Activated CD4-positive, alpha-beta T cell treated with anti-CD3 and anti-CD28 coated beads, Interleukin-10, Interleukin-2, amounts not matched to agents 100 ng/mL and 50 ng/mL, durations not matched to agents 16 hours and 8 hours (primary cell): ENCODE measurements around the gene GLYR1.

Source experiments
- DNase-seq: peaks from one replicate; pipeline ENCODE4 v3.0.0-alpha.2; 2020

Gene GLYR1

DNA sequence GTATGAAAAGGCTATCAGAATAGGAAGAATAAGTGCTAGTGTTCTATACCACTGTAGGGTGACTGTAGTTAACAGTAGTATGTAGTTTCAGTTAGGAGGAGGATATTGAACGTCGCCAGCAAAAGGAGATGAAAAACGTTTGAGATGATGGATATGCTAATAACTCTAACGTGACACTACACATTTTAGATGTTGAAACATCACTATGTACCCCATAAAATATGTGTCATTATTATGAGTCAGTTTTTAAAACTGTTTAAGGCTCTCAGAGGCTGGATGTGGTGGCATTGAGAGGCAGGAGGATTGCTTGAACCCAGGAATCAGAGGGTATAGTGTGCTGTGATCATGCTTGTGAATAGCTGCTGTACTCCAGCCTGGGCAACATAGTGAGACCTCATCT lies 32.0 kb upstream of the GLYR1 start:
- DNase-seq = no peak

GRCh38 chr16:4877380-4877685 lies 30.2 kb upstream of the GLYR1 start:
- no peak for DNase-seq

DNA sequence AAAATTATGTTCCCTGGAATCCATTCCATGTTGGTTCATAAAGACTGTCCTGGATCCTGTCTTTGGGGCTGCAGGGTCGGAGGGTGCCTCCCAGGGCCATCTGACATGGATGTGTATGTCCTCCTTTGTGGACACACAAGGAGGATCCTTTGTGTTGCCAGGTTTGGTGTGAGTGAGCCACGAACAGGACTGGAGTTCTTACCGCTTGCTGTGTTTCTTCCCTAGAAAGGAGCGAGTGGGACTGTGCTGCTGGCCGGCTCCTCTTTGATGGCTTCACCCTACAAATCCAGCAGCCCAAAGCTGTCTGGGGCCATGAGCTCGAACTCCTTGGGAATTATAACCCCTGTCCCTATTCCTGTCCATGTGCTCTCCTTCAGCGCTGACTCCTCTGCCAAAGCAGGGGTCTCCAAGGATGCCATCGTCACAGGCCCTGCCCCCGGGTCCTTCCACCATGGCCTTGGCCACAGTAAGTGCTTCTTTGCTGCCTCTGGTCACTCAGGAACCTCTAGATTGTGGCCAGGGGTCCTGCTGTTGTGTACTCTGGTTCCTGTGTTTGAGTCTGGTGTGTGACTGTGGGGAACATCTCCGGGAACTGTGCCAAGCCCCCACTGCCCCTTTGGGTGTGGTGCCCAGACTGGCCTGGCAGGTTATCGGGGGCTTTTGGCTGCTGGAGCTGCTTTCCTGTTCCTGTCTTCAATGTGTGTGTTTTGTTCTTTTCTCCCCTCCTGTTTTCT lies 29.7 kb upstream of the GLYR1 start:
- DNase-seq = no peak

DNA sequence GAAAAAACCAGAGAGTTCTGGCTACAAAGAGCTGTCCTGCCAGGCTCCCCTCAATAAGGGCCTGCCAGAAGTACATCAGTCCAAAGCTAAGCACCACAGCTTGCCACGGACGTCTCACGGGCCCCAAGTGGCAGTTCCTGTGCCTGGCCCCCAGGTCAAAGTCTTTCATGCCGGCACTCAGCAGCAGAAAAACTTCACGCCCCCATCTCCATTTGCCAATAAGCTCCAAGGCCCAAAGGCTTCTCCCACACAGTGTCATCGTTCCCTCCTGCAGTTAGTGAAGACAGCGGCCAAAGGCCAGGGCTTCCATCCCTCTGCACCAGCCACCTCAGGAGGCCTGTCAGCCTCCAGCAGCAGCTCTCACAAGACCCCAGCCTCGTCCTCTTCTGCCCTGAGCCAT lies 27.6 kb upstream of the GLYR1 start:
- no peak for DNase-seq

DNA sequence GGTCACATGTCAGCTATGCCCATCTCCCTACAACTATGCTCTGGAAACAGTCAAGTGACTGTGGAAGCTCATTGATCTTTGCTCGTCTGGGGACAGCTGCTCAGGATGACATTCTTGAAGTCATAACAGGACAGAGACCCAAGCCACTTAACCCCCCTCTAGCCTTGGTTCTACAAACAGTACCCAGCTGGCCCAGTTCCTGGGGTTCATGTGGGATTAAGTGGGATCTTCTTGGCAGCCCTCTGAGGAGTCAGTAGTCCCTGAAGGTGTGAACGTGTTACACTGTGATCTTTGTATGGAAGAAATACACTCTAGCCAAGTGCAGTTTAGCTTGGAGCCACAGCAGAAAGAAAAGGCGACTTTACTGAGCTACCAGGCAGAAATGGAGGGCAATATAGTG lies 26.0 kb upstream of the GLYR1 start:
- DNase-seq = no peak

GRCh38 chr16:4871071-4871470 lies 24.0 kb upstream of the GLYR1 start:
- DNase-seq = no peak

- DNase-seq = no peak
These were observed 23.1 kb upstream of the GLYR1 start for GRCh38 chr16:4870138-4870671.

GRCh38 chr16:4869147-4869805 lies 22.2 kb upstream of the GLYR1 start:
- no peak for DNase-seq

DNA sequence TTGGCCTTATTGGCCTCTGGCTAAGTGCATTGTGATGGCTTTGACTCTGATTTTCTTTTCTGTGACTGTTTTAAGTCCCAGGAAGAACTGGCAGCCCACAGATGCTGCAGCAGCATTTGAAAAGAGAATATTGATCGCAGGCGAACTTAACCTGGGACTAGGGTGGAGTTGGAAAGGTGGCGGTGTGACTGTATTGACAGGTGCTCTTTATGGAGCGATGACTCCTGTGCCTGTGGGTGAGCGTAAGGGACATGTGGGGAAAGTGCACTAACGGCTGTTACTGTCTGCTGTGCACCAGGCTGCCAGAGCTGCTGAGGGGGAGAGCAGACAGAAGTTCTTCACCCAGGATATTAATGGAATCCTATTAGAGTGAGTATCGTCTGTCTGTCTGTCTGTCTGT lies 21.4 kb upstream of the GLYR1 start:
- no peak for DNase-seq

GRCh38 chr16:4868026-4868425 lies 20.9 kb upstream of the GLYR1 start:
- DNase-seq = no peak

- no peak for DNase-seq
These were observed 19.5 kb upstream of the GLYR1 start for GRCh38 chr16:4866586-4866985.

DNA sequence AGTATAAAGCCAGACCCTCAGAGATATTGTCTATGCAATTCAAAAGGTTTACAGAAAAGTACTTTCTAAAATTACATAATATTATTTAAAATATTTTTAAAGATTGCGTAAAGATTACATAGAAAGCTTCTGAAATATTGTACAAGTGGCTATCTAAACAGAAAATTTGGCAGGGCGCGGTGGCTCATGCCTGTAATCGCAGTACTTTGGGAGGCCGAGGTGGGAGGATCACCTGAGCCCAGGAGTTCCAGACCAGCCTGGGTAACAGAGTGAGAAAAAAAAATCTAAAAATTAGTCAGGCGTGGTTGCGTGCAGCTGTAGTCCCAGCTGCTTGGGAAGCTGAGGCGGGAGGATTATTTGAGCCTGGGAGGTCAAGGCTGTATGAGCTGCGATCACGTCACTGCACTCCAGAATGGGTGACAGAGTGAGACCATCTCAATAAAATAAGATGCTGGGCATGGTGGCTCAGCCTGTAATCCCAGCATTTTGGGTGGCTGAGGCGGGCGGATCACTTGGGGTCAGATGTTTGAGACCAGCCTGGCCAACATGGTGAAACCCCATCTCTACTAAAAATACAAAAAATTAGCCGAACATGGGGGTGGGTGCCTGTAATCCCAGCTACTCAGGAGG lies 18.3 kb upstream of the GLYR1 start:
- DNase-seq = no peak

GRCh38 chr16:4864728-4865127 lies 17.6 kb upstream of the GLYR1 start:
- no peak for DNase-seq

- peak; percentile 12 for DNase-seq
These were observed 15.6 kb upstream of the GLYR1 start for GRCh38 chr16:4862639-4863038.

DNA sequence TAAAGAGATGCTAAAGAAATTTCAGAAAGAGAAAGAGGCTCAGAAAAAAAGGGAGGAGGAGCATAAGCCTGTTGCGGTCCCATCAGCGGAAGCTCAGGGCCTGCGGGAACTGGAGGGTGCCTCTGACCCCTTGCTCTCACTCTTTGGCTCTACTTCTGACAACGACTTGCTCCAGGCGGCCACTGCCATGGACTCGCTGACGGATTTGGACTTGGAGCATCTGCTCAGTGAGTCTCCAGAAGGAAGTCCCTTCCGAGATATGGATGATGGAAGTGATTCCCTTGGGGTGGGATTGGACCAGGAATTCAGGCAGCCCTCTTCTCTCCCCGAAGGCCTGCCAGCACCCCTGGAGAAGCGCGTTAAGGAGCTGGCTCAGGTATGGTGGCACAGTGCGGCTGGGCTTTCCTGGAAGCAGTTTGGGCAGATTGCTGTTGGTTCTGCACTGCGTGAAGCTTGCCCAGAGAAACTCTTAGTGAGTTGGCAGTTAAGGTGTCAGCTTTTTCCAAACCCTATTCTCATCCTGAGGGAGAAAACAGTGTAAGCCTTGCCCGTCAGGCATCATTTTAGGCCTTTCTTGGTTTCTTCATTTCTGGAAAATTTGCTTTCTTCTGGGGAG lies 13.7 kb upstream of the GLYR1 start:
- no peak for DNase-seq

GRCh38 chr16:4859900-4860255 lies 12.8 kb upstream of the GLYR1 start:
- no peak for DNase-seq

DNA sequence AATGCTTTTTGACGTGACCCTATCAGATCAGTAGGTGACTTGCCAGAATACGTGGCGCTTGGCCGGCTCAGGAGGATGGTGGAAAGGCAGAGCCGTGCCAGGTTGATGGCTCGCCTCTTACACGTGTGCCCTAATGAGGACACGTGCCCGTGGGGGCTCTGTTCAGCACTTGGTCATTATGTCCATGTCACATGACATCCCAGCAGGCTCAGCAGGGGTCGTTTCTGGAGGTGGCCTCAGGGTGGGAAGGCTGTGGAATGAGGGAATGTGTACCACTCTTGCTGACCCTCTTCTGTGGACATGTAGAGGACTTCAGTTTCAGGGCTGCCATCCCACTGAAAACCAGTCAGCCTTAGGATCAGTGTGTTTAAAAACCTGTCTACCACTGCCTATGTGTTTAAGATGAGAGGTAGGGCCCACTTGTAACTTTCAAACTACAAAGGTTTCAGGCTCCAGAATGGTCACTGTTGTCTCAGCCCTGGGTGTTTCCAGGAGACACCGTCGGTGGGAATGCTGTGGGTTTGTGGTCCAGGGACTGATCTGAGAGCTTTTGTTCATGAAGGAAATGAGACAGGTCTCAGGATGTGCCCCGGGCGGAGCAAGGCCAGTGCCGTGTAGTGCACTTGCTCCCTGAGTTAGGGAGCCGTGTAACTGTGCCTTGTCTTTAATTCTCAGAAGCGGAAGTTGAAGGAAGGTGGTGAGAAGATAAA lies 12.3 kb upstream of the GLYR1 start:
- DNase-seq = no peak

GRCh38 chr16:4855804-4856203 lies 8.7 kb upstream of the GLYR1 start:
- no peak for DNase-seq

DNA sequence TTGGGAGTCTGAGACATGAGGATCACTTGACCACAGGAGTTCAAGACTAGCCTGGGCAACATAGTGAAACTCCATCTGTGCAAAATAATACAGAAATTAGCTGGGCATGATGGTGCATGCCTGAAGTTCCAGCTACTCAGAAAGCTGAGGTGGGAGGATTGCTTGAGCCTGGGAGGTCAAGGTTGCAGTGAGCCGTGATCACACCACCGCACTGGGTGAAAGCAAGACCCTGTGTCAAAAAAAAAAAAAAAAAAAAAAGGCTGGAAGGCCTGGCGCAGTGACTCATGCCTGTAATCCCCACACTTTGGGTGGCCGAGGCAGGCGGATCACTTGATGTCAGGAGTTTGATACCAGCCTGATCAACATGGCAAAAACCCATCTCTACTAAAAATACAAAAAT lies 8.3 kb upstream of the GLYR1 start:
- no peak for DNase-seq

DNA sequence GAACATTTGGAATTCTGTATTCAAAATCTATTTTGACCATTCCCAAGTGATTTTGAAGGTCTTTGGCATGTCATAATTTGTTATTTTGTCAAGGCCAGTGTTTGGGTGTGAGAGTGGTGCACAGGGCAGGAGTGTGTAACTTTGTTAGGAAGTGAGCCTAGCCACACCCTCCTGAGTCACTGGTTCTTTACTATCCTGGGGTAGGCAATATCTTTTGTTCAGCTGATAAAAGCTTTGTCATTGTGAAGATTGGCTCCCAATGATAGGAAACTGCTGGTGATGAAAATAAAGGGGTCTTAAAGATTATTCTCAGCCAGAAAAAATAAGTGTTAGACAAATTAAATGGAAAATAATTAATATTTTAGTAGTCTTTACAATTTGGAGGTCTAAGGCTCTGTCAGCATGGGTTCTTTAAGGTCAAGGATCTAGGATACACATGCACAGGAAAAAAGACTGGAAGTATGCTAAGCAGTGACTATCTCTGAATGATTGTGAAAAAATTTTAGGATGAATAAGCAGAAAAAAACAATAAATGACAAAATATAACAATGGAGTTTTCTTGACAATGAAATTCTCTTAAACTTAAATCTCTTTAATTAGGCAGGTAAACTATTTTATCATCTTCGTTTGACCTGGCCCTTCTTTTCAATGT lies 5.3 kb upstream of the GLYR1 start:
- DNase-seq = no peak

DNA sequence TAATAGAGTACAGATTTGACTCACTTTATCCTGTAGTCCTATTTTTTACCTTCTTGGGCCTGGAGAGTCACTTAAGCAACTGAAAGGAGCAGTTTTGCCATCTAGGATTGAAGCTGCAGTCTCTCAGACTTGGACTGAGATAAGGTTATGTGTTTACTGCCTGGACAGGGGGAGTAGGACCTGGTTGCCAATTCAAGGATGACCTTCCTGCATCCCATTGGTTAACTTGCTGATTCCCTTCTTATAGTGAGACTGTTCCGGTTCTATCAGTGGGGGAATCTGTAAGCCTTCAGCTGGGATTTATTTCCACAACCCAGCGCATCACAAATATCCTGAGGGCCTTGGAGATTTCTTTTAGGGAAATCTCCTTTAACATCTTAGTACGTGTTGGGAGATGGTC lies 3.1 kb upstream of the GLYR1 start:
- DNase-seq = no peak

DNA sequence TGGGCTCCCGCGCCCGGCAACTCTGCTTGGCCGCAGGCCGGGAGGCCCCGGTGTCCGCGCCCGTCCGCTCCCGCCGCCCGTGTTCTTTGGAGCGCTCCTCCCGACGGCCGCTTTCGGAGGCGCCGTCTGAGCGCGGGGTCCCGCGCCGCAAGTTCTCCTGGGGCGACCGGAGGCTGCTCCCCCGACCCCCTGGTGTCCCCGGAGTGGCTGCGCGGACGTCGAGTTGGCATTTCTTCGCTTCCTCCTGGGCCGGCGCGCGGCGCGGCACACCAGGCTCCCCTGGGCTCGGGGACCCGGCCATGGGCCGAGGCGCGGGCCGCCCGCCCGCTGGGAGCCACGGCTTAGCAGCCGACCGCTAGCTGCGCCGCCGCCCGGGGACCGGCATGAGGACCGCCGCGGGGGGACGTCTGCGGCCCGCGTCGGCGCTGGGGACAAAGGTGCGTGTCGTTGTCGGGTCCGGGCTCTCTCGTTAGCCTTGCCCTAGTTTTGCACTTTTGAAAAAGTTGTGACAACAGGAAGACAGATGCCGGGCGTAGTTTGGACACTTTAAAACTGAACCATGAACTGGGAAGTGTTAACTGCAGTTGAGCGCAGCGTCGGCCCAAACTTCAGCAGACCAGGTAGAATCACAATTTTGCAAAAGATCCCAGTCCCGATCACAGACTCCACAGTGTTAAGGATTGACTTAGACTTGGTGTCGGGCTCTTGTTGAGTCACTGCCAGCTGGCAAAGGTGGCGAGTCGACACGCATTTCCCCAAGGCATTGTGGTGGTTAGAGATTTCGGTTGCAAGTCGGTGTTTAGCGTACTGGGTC lies 893 bp upstream of the GLYR1 start:
- peak; percentile 59 for DNase-seq
